Activated naive CD4-positive, alpha-beta T cell treated with anti-CD3 and anti-CD28 coated beads for 36 hours (primary cell): ENCODE data around the gene KLHL26. TPM values are rescaled to one million over a fixed set of nuclear protein-coding genes. Genes with fewer than 3 reads are reported as not detected.
A peak's percentile ranks its signal among the peaks of the same experiment; 100 is the strongest.
"Not testable (repeated sequence)": the region's sequence is repeated elsewhere in the genome, so short reads cannot be mapped to it uniquely, and the experiment has no call there.

Source experiments
- CTCF ChIA-PET: fragments of 350-600 bp; sonication (Branson Sonifier 250); formaldehyde crosslinking; loops from one replicate; lab custom pipeline; 2021; ENCODE audit warnings: antibody characterized with exemption; lab: Charles Lee
- DNase-seq: peaks from one replicate; pipeline ENCODE4 v3.0.0-alpha.2; 2020
- H3K27ac Mint-ChIP-seq: one replicate; pipeline ENCODE4 v1.8.0; 2021; ENCODE audit warnings: mild to moderate bottlenecking, mixed read lengths
- H3K27me3 Mint-ChIP-seq: one replicate; pipeline ENCODE4 v1.8.0; 2021; ENCODE audit warnings: low read depth, mixed read lengths
- H3K36me3 Mint-ChIP-seq: one replicate; pipeline ENCODE4 v1.8.0; 2021; ENCODE audit warnings: low read depth, mixed read lengths
- H3K4me1 Mint-ChIP-seq: one replicate; pipeline ENCODE4 v1.8.0; 2021; ENCODE audit warnings: low read depth, mixed read lengths
- H3K4me3 Mint-ChIP-seq: one replicate; pipeline ENCODE4 v1.8.0; 2021; ENCODE audit warnings: mild to moderate bottlenecking, moderate library complexity, mixed read lengths
- H3K9me3 Mint-ChIP-seq: one replicate; pipeline ENCODE4 v1.8.0; 2021; ENCODE audit warnings: mixed read lengths
- intact Hi-C: fragments of 100-400 bp; cut with micrococcal nuclease; formaldehyde crosslinking; loops from one replicate; pipeline ENCODE4 v1.15.1; 2023
- total RNA-seq, 2 experiments: library from RNA; stranded (reverse); gene quantifications; one replicate each; pipeline ENCODE4 v1.2.3, GENCODE V29; 2021

KLHL26 gene
- total RNA-seq, 2 experiments from 2014 or later, result 8.9 to 12.0 TPM

DNA sequence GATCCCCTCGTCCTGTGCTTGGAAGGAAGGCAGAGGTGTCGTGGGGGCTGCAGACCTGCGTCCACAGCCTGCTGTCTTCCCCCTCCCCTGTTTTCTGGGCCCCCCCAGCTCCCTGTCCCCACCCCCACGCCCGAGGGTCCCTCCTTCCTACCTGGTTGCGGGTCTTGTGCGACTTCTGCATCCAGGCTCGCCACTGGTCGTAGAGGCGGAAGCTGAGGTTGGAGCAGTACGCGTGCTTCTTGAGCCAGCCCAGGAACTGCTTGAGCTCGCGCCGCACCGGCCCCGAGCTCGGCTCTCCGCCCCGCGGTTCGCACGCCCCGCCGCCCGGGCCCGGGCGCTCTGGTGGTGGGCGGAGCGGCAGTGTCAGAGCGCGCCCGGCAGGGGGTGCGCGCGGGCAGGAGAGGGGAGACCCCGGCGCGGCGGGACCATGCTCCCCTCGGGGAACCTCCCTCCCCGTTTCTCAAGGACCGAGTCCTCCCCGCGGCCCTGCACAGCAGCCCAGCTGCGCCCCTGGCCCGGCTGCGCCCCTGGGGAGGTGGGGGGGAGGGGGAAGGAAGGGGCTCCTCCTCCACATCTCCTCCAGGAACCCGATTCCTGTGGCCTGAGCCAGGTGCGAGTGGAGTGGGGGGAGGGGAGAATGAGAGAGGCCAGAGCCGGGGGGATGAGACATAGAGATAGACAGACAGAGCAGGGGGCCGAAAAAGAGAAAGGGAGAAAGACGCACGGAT is 42.6 kb upstream of the KLHL26 start:
- Mint-ChIP-seq H3K27me3 (peaks cover 2% of the 10 kb centered on the region), H3K4me3 (peak overlapping the region; percentile 61), H3K27ac (no peak overlapping the region), H3K36me3 (peaks cover 6% of the 10 kb centered on the region), H3K4me1 (peaks cover 21% of the 10 kb centered on the region), H3K9me3 (no peaks in the 10 kb centered on the region)
- intact Hi-C loops, result loop anchor here (1.0 to 5.0 kb wide), 4 partner anchors 72 to 253 kb away; partner anchors contain the start of genes CRTC1 and ELL
- CTCF ChIA-PET, result interaction anchor here (0.5 to 1.8 kb wide), 14 partner anchors 9 to 747 kb away, joined by 3 to 8 read pairs (median 4); no protein-coding TSS in a partner anchor
- peak; percentile 75 for DNase-seq

DNA sequence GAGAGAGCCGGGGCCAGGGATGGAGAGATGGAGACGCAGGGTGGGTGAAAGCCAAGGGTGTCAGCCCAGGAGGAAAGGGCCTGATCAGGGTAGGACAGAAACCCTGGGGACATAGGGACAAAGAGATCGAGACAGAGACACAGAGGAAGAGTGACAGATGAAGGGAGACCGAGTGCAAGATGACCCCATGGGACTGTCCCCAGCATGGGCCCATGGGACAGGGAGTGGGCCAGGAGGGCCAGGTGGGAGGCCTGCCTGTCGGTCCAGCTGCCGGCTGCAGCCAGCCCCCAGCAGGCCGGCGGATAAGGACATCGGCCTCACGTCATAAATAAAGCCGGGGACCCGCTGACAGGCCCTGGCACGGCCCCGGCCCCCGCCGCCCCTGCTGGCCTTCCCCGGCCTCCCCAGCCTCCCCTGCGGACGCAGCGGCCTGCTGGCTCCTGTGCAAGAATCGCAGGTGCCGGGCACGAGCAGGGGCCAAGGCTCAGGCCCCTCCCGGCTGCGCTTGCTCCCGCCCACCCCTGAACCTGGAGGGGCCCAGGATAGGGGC is 41.9 kb upstream of the KLHL26 start:
- H3K27me3 Mint-ChIP-seq, result peaks cover 7% of the 10 kb centered on the region
- CTCF ChIA-PET, result interaction anchor here (0.6 to 2.7 kb wide), 4 partner anchors 133 to 253 kb away, joined by 3 to 10 read pairs (median 6); no protein-coding TSS in a partner anchor
- intact Hi-C loops, result loop anchor here (1.0 to 5.0 kb wide), 4 partner anchors 73 to 252 kb away; partner anchors contain the start of genes CRTC1 and ELL
- H3K9me3 Mint-ChIP-seq, result no peaks in the 10 kb centered on the region
- no peak overlapping the region for H3K27ac Mint-ChIP-seq
- peaks cover 17% of the 10 kb centered on the region for H3K4me1 Mint-ChIP-seq
- H3K4me3 Mint-ChIP-seq, result peak overlapping the region; percentile 61
- no peak for DNase-seq
- H3K36me3 Mint-ChIP-seq, result peaks cover 6% of the 10 kb centered on the region

DNA sequence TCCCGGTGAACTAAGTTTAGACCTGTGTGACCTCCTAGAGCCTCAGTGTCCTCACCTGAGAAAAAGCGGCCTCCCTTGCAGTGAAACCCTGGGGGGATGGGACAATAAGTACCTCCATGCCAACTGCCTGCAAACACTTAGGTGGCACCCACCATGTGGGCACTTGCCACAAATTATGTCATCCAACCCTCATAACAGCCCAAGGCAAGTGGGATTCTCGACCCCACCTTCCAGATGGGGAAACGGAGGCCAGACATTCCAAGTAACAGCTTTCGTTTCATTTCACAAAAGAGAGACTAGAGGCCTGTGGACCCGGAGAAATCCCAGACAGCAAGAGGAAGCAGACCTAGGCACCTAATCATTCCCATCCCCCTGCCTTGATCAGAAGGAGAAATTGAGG is 41.4 kb upstream of the KLHL26 start:
- DNase-seq, result no peak
- H3K4me1 Mint-ChIP-seq, result peaks cover 14% of the 10 kb centered on the region

DNA sequence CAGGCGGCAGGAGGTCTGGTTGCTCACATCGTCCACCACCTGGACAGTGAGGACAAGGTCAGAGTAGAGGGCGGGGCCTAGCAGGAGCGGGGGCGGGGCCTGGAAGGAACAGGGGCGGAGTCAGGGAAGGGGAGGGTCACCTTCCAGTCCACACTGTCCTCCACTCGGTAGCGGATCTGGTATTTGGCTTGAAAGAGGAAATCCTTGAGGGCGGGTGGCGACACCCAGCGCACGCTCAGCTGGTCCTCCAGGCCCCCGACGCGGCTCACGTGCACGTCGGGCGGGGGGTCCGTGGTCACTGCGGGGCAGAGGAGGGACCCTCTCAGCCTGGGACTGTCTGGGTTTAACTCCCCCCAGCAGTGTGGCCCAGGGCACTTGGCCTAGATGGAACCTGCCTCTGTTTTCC is 40.1 kb upstream of the KLHL26 start:
- intact Hi-C loops, result no loop called here
- H3K9me3 Mint-ChIP-seq, result no peaks in the 10 kb centered on the region
- CTCF ChIA-PET, result interaction anchor here (1.8 to 2.7 kb wide), 2 partner anchors 9 to 250 kb away, joined by 4 to 10 read pairs; no protein-coding TSS in a partner anchor
- H3K27me3 Mint-ChIP-seq, result peaks cover 11% of the 10 kb centered on the region
- H3K27ac Mint-ChIP-seq, result no peak overlapping the region
- no peak overlapping the region for H3K4me3 Mint-ChIP-seq
- H3K36me3 Mint-ChIP-seq, result no peaks in the 10 kb centered on the region
- peak; percentile 22 for DNase-seq
- H3K4me1 Mint-ChIP-seq, result peaks cover 10% of the 10 kb centered on the region

More for the DNA sequence above, 41.4 kb upstream of the KLHL26 start:
- no peaks in the 10 kb centered on the region for H3K9me3 Mint-ChIP-seq
- peak overlapping the region; percentile 27 for H3K4me3 Mint-ChIP-seq
- H3K27ac Mint-ChIP-seq, result no peak overlapping the region
- CTCF ChIA-PET, result interaction anchor here (2.7 kb wide), 1 partner anchor 251 kb away, joined by 10 read pairs; no protein-coding TSS in a partner anchor
- H3K36me3 Mint-ChIP-seq, result peaks cover 6% of the 10 kb centered on the region
- intact Hi-C loops, result no loop called here
- peaks cover 7% of the 10 kb centered on the region for H3K27me3 Mint-ChIP-seq

DNA sequence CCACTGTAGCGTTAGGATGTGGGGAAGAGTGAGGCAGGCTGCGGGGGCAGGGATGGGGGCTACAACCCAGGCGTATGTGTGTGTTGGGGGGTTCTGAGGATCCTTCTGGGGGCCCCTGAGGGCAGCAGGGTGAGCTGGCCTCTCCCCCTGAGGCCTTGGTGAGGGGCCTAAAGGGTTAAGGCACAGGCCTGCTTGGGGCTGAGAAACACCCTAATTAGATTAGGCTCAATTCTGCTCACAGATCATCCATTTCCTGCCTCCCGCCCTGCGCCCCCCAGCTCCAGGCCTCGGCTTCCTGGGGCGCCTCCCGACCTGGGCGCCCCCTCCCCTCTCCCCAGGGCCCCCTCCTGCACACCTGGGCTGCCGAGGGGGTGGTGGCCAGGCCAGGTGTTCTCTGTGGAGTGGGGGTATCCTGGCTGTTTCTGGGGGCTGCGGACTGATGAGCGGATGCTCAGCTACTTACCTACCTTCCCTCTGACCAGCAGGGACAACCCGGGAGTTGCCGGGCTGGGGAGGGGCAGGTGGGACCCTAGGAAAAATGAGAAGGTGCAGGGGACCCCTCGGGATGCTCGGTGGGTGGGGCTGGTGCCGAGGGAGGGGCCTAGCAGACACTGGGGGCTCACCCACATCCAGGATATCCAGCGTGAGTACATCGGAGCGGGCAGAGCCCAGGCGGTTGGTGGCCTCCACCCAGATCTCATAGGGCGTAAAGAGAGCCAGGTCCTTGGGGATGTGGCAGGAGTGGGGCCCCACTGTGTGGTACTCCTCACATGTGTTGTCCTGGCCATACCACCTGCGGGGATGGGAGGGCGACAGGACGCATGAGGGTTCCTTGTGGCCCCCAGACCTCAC is 38.8 kb upstream of the KLHL26 start:
- H3K36me3 Mint-ChIP-seq, result no peaks in the 10 kb centered on the region
- peaks cover 12% of the 10 kb centered on the region for H3K4me1 Mint-ChIP-seq
- H3K27ac Mint-ChIP-seq, result no peak overlapping the region
- no peak for DNase-seq
- H3K4me3 Mint-ChIP-seq, result no peak overlapping the region
- no peaks in the 10 kb centered on the region for H3K9me3 Mint-ChIP-seq
- CTCF ChIA-PET, result interaction anchor here (0.6 to 1.8 kb wide), 2 partner anchors 10 to 746 kb away, joined by 3 to 4 read pairs; no protein-coding TSS in a partner anchor
- peaks cover 20% of the 10 kb centered on the region for H3K27me3 Mint-ChIP-seq
- intact Hi-C loops, result no loop called here

DNA sequence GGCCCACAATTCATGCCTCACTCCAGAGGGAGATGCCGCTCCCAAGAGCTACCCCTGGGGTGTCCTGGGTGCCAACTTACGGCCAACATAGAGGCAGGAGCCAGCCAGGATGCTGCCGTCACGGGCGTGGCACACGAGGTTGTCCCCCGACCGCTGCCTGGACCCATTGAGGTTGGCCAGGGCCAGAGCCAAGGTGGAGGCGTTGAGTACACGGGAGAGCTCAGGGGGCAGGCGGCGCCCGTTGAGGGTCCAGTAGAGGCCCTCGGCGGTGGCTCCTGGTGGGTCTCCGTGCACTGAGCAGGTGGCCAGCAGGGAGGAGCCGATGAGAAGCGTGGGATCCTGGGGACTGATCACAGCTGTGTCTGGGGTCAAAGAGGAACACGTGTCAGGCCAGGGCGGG is 37.3 kb upstream of the KLHL26 start:
- H3K36me3 Mint-ChIP-seq, result no peaks in the 10 kb centered on the region
- H3K4me1 Mint-ChIP-seq, result peaks cover 12% of the 10 kb centered on the region
- no peak overlapping the region for H3K4me3 Mint-ChIP-seq
- intact Hi-C loops, result no loop called here
- CTCF ChIA-PET, result no interaction called here
- no peaks in the 10 kb centered on the region for H3K9me3 Mint-ChIP-seq
- H3K27ac Mint-ChIP-seq, result no peak overlapping the region
- H3K27me3 Mint-ChIP-seq, result peaks cover 26% of the 10 kb centered on the region
- DNase-seq, result no peak

DNA sequence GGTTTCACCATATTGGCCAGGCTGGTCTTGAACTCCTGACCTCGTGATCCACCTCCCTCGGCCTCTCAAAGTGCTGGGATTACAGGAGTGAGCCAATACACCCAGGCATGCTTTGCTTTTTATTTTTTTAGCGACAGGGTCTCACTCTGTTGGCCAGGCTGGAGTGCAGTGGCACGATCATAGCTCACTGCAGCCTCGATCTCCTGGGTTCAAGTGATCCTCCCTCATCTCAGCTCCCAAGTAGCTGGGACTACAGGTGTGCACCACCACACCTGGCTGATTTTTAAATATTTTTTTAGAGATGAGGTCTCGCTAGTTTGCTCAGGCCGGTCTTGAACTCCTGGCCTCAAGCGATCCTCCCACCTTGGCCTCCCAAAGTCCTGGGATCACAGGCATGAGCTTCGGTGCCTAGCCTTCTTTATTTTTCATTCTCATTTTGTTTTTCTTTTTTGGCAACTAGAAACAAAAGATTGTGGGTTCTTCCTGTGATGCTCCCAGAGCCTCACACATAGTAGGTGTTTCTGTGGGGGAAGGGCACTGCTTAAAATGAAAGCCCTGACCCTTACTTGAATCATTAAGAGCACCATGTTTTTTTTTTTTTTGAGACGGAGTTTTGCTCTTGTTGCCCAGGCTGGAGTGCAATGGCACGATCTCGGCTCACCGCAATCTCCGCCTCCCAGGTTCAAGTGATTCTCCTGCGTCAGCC is 36.0 kb upstream of the KLHL26 start:
- intact Hi-C loops, H3K27ac Mint-ChIP-seq, H3K4me3 Mint-ChIP-seq, H3K9me3 Mint-ChIP-seq, H3K36me3 Mint-ChIP-seq, DNase-seq, CTCF ChIA-PET: not testable (repeated sequence)
- peaks cover 37% of the 10 kb centered on the region for H3K27me3 Mint-ChIP-seq
- H3K4me1 Mint-ChIP-seq, result peaks cover 13% of the 10 kb centered on the region

DNA sequence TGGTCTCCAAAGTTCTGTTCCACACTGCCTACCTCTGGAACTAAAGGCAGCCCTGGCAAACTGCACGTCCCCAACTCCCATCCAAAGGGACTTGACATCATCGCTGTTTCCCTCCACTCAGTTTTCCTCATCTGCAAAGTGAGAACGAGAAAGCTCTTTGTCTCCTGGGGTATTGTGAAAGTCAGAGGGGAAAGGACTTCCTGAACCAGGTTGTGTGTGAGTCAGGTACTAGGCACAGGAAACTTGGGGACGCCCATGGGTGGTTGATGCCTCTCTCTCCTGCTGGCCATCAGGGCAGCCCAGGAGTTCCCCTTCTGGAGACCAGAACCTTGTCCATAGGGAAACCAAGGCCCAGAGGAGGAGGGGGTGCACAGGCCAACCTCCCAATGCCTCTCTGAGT is 35.0 kb upstream of the KLHL26 start:
- H3K27me3 Mint-ChIP-seq, result peaks cover 37% of the 10 kb centered on the region
- no peaks in the 10 kb centered on the region for H3K9me3 Mint-ChIP-seq
- H3K36me3 Mint-ChIP-seq, result no peaks in the 10 kb centered on the region
- CTCF ChIA-PET, result no interaction called here
- H3K4me3 Mint-ChIP-seq, result no peak overlapping the region
- DNase-seq, result no peak
- no peak overlapping the region for H3K27ac Mint-ChIP-seq
- intact Hi-C loops, result no loop called here
- H3K4me1 Mint-ChIP-seq, result peaks cover 9% of the 10 kb centered on the region

DNA sequence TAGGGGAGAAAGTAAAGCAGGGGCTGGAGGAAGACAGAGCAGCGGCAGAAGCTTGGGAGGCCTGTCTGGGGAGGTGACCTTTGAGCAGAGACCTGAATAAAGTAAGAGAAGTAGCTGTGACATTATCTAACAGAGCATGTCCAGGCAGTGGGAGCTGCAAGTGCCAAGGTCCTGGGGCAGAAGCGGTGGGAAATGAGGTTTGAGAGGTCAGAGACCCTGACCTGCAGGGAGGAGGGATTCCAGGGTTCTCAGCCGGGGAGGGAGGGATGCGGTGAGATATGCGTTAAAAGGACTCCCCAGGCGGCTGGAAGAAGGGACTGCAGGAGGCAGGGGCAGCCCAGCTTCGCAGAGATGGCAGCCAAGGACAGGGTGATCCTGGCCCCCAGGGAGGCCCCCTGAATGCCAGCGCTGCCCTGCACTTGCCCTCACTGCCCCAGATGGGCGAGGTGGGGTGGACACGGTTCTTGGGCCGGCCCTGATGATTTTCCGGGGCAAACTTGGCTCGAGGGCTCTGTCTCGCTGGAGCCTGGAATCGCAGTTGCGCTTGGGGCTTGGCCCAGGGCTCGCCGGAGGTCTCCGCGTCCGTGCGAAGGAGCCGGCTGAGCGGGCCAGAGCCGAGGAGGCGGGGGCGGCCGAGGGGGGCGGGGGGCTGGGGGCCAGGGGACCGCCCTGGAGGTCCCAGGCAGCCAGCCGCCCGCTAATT is 33.4 kb upstream of the KLHL26 start:
- intact Hi-C loops, result no loop called here
- peaks cover 49% of the 10 kb centered on the region for H3K27me3 Mint-ChIP-seq
- peak; percentile 29 for DNase-seq
- peaks cover 9% of the 10 kb centered on the region for H3K4me1 Mint-ChIP-seq
- H3K27ac Mint-ChIP-seq, result no peak overlapping the region
- CTCF ChIA-PET, result no interaction called here
- H3K9me3 Mint-ChIP-seq, result no peaks in the 10 kb centered on the region
- no peak overlapping the region for H3K4me3 Mint-ChIP-seq
- no peaks in the 10 kb centered on the region for H3K36me3 Mint-ChIP-seq

DNA sequence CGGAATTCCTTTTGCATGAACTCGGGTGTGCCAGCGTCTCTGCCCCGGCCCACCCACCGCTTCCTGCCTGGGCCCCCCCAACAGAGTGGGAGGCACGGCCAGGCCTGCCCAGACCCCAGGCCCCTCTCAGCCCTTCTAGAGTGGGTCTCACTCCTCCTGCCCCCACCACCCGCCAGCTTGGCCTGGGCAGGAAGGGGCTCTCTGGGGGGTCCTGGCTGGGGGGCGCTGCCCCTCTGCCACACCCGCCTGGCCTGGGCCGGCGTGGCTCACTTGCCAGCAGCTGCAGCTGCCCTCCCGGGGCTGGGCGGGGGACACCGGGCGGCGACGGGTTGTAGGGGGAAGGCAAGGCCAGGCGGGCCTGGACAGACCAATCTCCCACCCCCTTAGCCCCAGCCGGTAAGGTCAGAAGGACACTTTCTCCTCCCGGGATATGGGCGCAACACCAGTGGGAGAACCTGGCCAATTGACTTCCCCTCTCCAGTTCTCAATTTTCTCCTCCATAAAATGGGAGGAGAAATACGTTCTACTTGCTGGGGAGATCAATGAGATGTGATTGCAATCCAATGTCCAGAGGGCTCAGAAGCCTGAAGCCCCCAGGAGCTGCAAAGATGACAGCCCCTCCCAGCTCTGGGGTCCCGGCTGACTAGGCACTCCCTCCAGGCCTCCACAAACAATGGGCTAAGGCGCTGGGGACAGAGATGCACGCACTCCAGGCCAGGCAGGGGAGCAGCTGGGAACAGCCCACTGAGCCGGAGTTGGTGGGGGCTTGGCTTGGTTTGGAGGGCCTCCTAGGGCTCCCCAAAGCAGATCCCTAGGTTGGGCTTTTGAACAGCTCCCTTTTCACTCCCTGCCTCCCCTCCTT is 32.6 kb upstream of the KLHL26 start:
- Mint-ChIP-seq H3K4me1 (peaks cover 9% of the 10 kb centered on the region), H3K27ac (no peak overlapping the region), H3K9me3 (no peaks in the 10 kb centered on the region), H3K27me3 (peaks cover 55% of the 10 kb centered on the region), H3K36me3 (no peaks in the 10 kb centered on the region), H3K4me3 (no peak overlapping the region)
- DNase-seq, result no peak
- CTCF ChIA-PET, result no interaction called here
- intact Hi-C loops, result no loop called here

DNA sequence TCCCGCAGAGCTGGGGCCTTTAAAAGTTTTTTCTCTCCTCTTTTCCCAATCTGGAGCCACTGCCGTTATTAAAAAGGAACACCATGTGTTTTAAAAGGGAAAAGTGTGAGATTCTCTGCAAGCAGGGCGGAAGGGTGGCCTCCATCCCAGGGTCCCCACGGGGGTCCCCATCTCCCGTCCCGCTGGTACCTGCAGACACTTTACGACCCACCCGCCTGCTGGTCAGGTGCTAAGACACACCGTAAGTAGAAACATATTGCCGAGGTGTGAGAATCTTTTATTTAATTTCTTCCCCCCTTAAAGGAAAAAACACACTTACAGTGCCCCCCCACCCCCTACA is 32.0 kb upstream of the KLHL26 start:
- Mint-ChIP-seq H3K27ac (no peak overlapping the region), H3K36me3 (no peaks in the 10 kb centered on the region), H3K9me3 (no peaks in the 10 kb centered on the region), H3K4me1 (peaks cover 9% of the 10 kb centered on the region), H3K4me3 (no peak overlapping the region), H3K27me3 (peaks cover 55% of the 10 kb centered on the region)
- intact Hi-C loops, result no loop called here
- no peak for DNase-seq
- CTCF ChIA-PET, result no interaction called here
